K562 (cell line): ENCODE measurements around the gene UPK2. TPM values are rescaled to one million over a fixed set of nuclear protein-coding genes. Genes with fewer than 3 reads are reported as not detected.

Experiments used
- ATAC-seq: fragments of 200-7000 bp; cut with Tn5 transposase; 3 replicates; pipeline ENCODE4 v1.9.1; 2020; ENCODE audit warnings: moderate library complexity
- BruUV-seq: library from RNA; stranded (reverse); fragments of 400-500 nt; replicated peaks from 2 replicates; lab custom pipeline; 2021; lab: Mats Ljungman, UMichigan
- CTCF ChIA-PET: fragments of 300-600 bp; formaldehyde crosslinking; extraction: SDS; loops from one replicate; lab custom pipeline; 2021; ENCODE audit warnings: low intra/inter-chr PET ratio; lab: Yijun Ruan, JAX
- POLR2A ChIA-PET: fragments of 300-600, 350-650 bp; sonication (Branson Sonifier 250); formaldehyde crosslinking; extraction: SDS; loops from one replicate; lab custom pipeline; 2021; ENCODE audit warnings: antibody characterized with exemption, inconsistent platforms; lab: Yijun Ruan, JAX
- DNase-seq, 4 experiments: peaks; one replicate each; pipeline versions ENCODE4 v3.0.0 to v3.0.0-alpha.2; 2011 to 2018; ENCODE audit warnings: low spot score in 3 of 4, mixed read lengths in 3 of 4; ENCODE audit errors: extremely low read depth in 1 of 4
- FAIRE-seq: peaks from 2 replicates; lab custom pipeline; 2011; peaks lifted over from hg19 to GRCh38; lab: Jason Lieb, UNC
- H2AFZ ChIP-seq: 2 replicates; pipeline ENCODE4 v1.6.0; 2011; ENCODE audit warnings: low read depth, low read length, control low read depth, inconsistent platforms
- H3K27ac ChIP-seq: fragments of 200-600 bp; 3 replicates; pipeline ENCODE4 v1.8.0; 2011; ENCODE audit warnings: low read depth, mild to moderate bottlenecking, control low read depth, inconsistent platforms, low read length, moderate library complexity, mixed read lengths; ENCODE audit errors: extremely low read depth
- H3K27me3 ChIP-seq, 2 experiments: fragments of 300-600 bp in 1 of 2; 2 replicates in 1 of 2; 3 replicates in 1 of 2; pipeline versions ENCODE4 v1.6.0 to v1.8.0; 2011; ENCODE audit warnings: inconsistent platforms in 2 of 2, low read length in 2 of 2, mild to moderate bottlenecking in 1 of 2, mixed read lengths in 1 of 2, moderate library complexity in 1 of 2; ENCODE audit not compliant: control insufficient read depth in 2 of 2, insufficient read depth in 2 of 2
- H3K36me3 ChIP-seq: fragments of 300-600 bp; 3 replicates; pipeline ENCODE4 v1.8.0; 2011; ENCODE audit warnings: mild to moderate bottlenecking, low read length, inconsistent platforms; ENCODE audit not compliant: control insufficient read depth, insufficient read depth
- H3K4me1 ChIP-seq, 2 experiments: fragments of 200-600 bp in 1 of 2; replicated peaks in 1 of 2; 2 replicates in 1 of 2; 3 replicates in 1 of 2; pipeline versions ENCODE4 v1.5.1 to v1.8.0; 2011; ENCODE audit warnings: inconsistent platforms in 2 of 2, low read length in 2 of 2, mild to moderate bottlenecking in 1 of 2, mixed read lengths in 1 of 2, moderate library complexity in 1 of 2; ENCODE audit not compliant: control insufficient read depth in 2 of 2, insufficient read depth in 2 of 2
- H3K4me2 ChIP-seq: 2 replicates; pipeline ENCODE4 v1.6.1; 2011; ENCODE audit warnings: low read length, control low read depth, inconsistent platforms, mixed read lengths; ENCODE audit not compliant: insufficient read depth
- H3K4me3 ChIP-seq: fragments of 200-600 bp; sonication (generic), shearing (Covaris generic); 2 replicates; pipeline ENCODE4 v1.5.1; 2016; ENCODE audit warnings: control low read depth, inconsistent platforms
- H3K79me2 ChIP-seq: fragments of 200-600 bp; 3 replicates; pipeline ENCODE4 v1.8.0; 2011; ENCODE audit warnings: low read length, inconsistent platforms; ENCODE audit not compliant: control insufficient read depth, insufficient read depth
- H3K9ac ChIP-seq, 2 experiments: 2 replicates each; pipeline versions ENCODE4 v1.6.0 to v1.6.1; 2011; ENCODE audit warnings: low read depth in 2 of 2, low read length in 2 of 2, control low read depth in 1 of 2, inconsistent platforms in 1 of 2, mild to moderate bottlenecking in 1 of 2, mixed read lengths in 1 of 2; ENCODE audit not compliant: insufficient read depth in 1 of 2
- H3K9me1 ChIP-seq: one replicate; pipeline ENCODE4 v1.6.0; 2011; ENCODE audit warnings: inconsistent platforms, mild to moderate bottlenecking, low read length, moderate library complexity; ENCODE audit not compliant: control insufficient read depth, insufficient read depth
- H3K9me3 ChIP-seq: replicated peaks from 2 replicates; pipeline ENCODE4 v1.5.1; 2011; ENCODE audit warnings: low read depth, low read length, inconsistent platforms; ENCODE audit not compliant: control insufficient read depth, insufficient read depth
- H4K20me1 ChIP-seq: replicated peaks from 2 replicates; pipeline ENCODE4 v1.6.1; 2011; ENCODE audit warnings: low read length, inconsistent platforms, mixed read lengths; ENCODE audit not compliant: control insufficient read depth, insufficient read depth
- ARHGAP35 ChIP-seq: fragments of 450-650 bp; IDR thresholded peaks from 2 replicates; pipeline ENCODE4 v1.6.1; 2018; ENCODE audit not compliant: partially characterized antibody
- BRD9 ChIP-seq: fragments of 450-650 bp; IDR thresholded peaks from 2 replicates; pipeline ENCODE4 v1.6.1; 2018; ENCODE audit warnings: low read depth; ENCODE audit not compliant: partially characterized antibody
- CBX1 ChIP-seq: sonication (generic); IDR thresholded peaks from 2 replicates; pipeline ENCODE4 v1.6.1; 2016; ENCODE audit warnings: antibody characterized with exemption, low read depth, mild to moderate bottlenecking
- CBX8 ChIP-seq: fragments of 200-600 bp; sonication (generic); IDR thresholded peaks from 2 replicates; pipeline ENCODE4 v1.6.1; 2012; ENCODE audit warnings: borderline replicate concordance, mixed run types, low read depth, mild to moderate bottlenecking, moderate library complexity, mixed read lengths, low read length, control low read depth, inconsistent platforms; ENCODE audit not compliant: poor library complexity, severe bottlenecking; ENCODE audit errors: extremely low read depth
- FOXA1 ChIP-seq: fragments of 450-650 bp; IDR thresholded peaks from 2 replicates; pipeline ENCODE4 v1.6.1; 2016; ENCODE audit warnings: mild to moderate bottlenecking, borderline replicate concordance
- LARP7 ChIP-seq: fragments of 450-650 bp; IDR thresholded peaks from 2 replicates; pipeline ENCODE4 v1.6.1; 2016
- PURB ChIP-seq: sonication (generic); formaldehyde crosslinking; IDR thresholded peaks from 2 replicates; pipeline ENCODE4 v1.9.0; 2021; ENCODE audit warnings: low read depth, mild to moderate bottlenecking, missing genetic modification reagents
- TAF15 ChIP-seq: fragments of 200-400 bp; formaldehyde crosslinking; IDR thresholded peaks from 2 replicates; pipeline ENCODE4 v1.6.1; 2017; ENCODE audit warnings: mild to moderate bottlenecking, low read depth, low read length, moderate library complexity
- WGBS: fragments of 100-300 bp; shearing (Covaris generic); methylation state at CpG from one replicate; pipeline ENCODE4 v1.1.6; 2016; ENCODE audit warnings: low coverage, mixed read lengths; ENCODE audit not compliant: insufficient coverage; ENCODE audit errors: missing lambda C conversion rate; 5-methylcytosine and 5-hydroxymethylcytosine counted together
- in situ Hi-C: fragments of 300-500 bp; cut with MboI; formaldehyde crosslinking; loops from 4 replicates; pipeline ENCODE4 v1.15.0; 2018; ENCODE audit warnings: inconsistent platforms, mixed read lengths
- intact Hi-C: fragments of 100-400 bp; cut with micrococcal nuclease; formaldehyde crosslinking; loops from 2 replicates; pipeline ENCODE4 v1.14.2; 2022
- polyA plus RNA-seq, 8 experiments: library from polyadenylated mRNA; depleted of rRNA in 4 of 8; stranded (reverse) in 5 of 8; unstranded in 3 of 8; fragments of >200 nt; fragmentation: Nextera tagmentation in 2 of 8; fragmentation: Illumina TruSeq in 1 of 8; extraction: Ambion mirVana in 2 of 8; extraction: Trizol in 1 of 8; gene quantifications; 2 replicates each; pipeline versions ENCODE4 v1.2.1 to v1.2.3, GENCODE V29; 2011 to 2014; ENCODE audit warnings: inconsistent platforms in 1 of 8, missing spikeins in 1 of 8
- total RNA-seq, 7 experiments: library from RNA; depleted of rRNA in 6 of 7; stranded (reverse); fragments of >200 nt in 6 of 7; fragmentation: Illumina TruSeq in 2 of 7; extraction: Trizol in 2 of 7; gene quantifications; 2 replicates each; pipeline versions ENCODE4 v1.2.1 to v1.2.3, GENCODE V29; 2011 to 2021; ENCODE audit warnings: low replicate concordance in 1 of 7
- TF ChIP-seq, protein P1 (sequence below): fragments of 450-650 bp; IDR thresholded peaks from 2 replicates; pipeline ENCODE4 v1.6.1; 2018; ENCODE audit warnings: mild to moderate bottlenecking, low read depth; ENCODE audit not compliant: partially characterized antibody
- TF ChIP-seq, protein P2 (sequence below), 2 experiments: fragments of 250-450 bp in 1 of 2; fragments of 450-650 bp in 1 of 2; sonication (Bioruptor Pico) in 1 of 2; IDR thresholded peaks; 2 replicates each; pipeline versions ENCODE4 v1.6.1 to v1.8.0; 2016 to 2021; ENCODE audit warnings: mild to moderate bottlenecking in 2 of 2, moderate library complexity in 2 of 2, missing compliant biosample characterization in 1 of 2, missing genetic modification characterization in 1 of 2
- TF ChIP-seq, protein P3 (sequence below): fragments of 450-650 bp; IDR thresholded peaks from 2 replicates; pipeline ENCODE4 v1.7.0; 2016; ENCODE audit warnings: borderline replicate concordance

UPK2 gene
- total and polyA plus RNA-seq, 9 of the 15 experiments (the other 6 are each of a cell fraction or from before 2014, with no cell fraction given): not detected

DNA sequence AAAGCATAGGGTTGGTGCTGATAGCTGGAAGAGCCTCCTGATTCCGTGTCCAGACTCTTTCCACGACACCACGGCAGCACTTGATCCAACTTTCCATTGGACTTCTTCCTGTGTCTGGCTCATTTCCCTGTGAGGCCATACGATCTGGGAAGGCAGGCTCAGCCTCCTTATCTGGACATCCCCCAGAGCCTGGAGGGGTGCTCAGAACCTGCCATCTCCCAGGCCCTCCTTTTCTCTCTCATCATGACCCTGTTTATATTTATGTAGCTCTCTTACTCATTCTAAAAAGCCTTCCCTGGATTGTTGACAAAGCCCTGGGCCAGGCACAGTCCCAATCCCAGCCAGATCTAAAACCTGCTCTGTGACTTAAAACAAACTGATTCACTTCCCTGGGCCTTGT is 22.6 kb upstream of the UPK2 start:
- in situ Hi-C loops: no loop called here
- Histone ChIP-seq H3K27me3 (peaks cover 0 to under 1% of the 10 kb centered on the region in 2 experiments; a peak in 1 of 5 replicates), H3K4me3 (no peak overlapping the region), H3K79me2 (no peaks in the 10 kb centered on the region), H3K4me2 (no peak overlapping the region), H3K9me1 (no peaks in the 10 kb centered on the region), H3K4me1 (peaks cover 3 to 20% of the 10 kb centered on the region in 2 experiments; a peak in 3 of 5 replicates), H4K20me1 (no peaks in the 10 kb centered on the region), H3K9me3 (no peaks in the 10 kb centered on the region), H3K27ac (no peak overlapping the region), H2AFZ (0 out of 2 replicates have a peak overlapping the region, but pooled peaks have one; percentile 39), H3K9ac (peak overlapping the region in 1 of 2 experiments; percentile 56; a peak in 1 of 4 replicates), H3K36me3 (no peaks in the 10 kb centered on the region)
- POLR2A ChIA-PET: no interaction called here
- BruUV-seq: no TSS peak
- CTCF ChIA-PET: interaction anchor here (0.5 kb wide), 1 partner anchor 335 kb away, joined by 3 read pairs; no protein-coding TSS in a partner anchor
- WGBS: 7% methylated on average over 4 of the region's 4 CpGs
- no peak for TF ChIP-seq ARHGAP35
- no peak for TF ChIP-seq CBX8
- TF ChIP-seq BRD9: no peak
- no peak for TF ChIP-seq LARP7
- TF ChIP-seq, protein P1, sequence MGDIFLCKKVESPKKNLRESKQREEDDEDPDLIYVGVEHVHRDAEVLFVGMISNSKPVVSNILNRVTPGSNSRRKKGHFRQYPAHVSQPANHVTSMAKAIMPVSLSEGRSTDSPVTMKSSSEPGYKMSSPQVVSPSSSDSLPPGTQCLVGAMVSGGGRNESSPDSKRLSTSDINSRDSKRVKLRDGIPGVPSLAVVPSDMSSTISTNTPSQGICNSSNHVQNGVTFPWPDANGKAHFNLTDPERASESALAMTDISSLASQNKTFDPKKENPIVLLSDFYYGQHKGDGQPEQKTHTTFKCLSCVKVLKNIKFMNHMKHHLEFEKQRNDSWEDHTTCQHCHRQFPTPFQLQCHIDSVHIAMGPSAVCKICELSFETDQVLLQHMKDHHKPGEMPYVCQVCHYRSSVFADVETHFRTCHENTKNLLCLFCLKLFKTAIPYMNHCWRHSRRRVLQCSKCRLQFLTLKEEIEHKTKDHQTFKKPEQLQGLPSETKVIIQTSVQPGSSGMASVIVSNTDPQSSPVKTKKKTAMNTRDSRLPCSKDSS: no peak
- TF ChIP-seq TAF15: no peak
- TF ChIP-seq CBX1: no peak
- TF ChIP-seq, protein P2, sequence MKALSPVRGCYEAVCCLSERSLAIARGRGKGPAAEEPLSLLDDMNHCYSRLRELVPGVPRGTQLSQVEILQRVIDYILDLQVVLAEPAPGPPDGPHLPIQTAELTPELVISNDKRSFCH (CRISPR knock-in tag; IDR thresholded peaks at IDR 0.05): no peak
- TF ChIP-seq, protein P2 (tag; IDR thresholded peaks at IDR 0.05): no peak
- TF ChIP-seq PURB (CRISPR knock-in tag): no peak
- no peak for TF ChIP-seq FOXA1
- TF ChIP-seq, protein P3, sequence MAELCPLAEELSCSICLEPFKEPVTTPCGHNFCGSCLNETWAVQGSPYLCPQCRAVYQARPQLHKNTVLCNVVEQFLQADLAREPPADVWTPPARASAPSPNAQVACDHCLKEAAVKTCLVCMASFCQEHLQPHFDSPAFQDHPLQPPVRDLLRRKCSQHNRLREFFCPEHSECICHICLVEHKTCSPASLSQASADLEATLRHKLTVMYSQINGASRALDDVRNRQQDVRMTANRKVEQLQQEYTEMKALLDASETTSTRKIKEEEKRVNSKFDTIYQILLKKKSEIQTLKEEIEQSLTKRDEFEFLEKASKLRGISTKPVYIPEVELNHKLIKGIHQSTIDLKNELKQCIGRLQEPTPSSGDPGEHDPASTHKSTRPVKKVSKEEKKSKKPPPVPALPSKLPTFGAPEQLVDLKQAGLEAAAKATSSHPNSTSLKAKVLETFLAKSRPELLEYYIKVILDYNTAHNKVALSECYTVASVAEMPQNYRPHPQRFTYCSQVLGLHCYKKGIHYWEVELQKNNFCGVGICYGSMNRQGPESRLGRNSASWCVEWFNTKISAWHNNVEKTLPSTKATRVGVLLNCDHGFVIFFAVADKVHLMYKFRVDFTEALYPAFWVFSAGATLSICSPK: no peak
- FAIRE-seq: no peak
- DNase-seq: no peak
- ATAC-seq: no peak
- intact Hi-C loops: no loop called here
